ENCODE results near the gene NEK1. TPM values are rescaled to one million over a fixed set of nuclear protein-coding genes. Genes with fewer than 3 reads are reported as not detected.

The NEK1 gene
- total RNA-seq, 1 experiment from 2014 or later, result 10.3 TPM

Other genes with a start within 250 kb of the NEK1 start
- 29.1 to 30.3 TPM (median 30.0 TPM) in 3 replicates for gene CLCN3, start 8.0 kb upstream of the NEK1 start, total RNA-seq (2021)
- 34.3 to 40.0 TPM (median 35.5 TPM) in 3 replicates for gene HPF1, start 145.4 kb upstream of the NEK1 start, total RNA-seq (2021)